ENCODE results near the gene MRPS33.
"Not testable (repeated sequence)": the region's sequence is repeated elsewhere in the genome, so short reads cannot be mapped to it uniquely, and the experiment has no call there.

The MRPS33 gene

GRCh38 chr7:141014524-141015395 is at the start of gene MRPS33:
TSS of gene MRPS33 (minus strand) at chr7:141014952. CDS start at chr7:141010633, 4,319 bp downstream.
- peak; percentile 93 for DNase-seq

GRCh38 chr7:141057788-141058187 is 43.0 kb upstream of the MRPS33 start:
- DNase-seq: no peak

GRCh38 chr7:141055146-141055545 is 40.4 kb upstream of the MRPS33 start:
- DNase-seq: no peak

- no peak for DNase-seq
These were observed 38.9 kb upstream of the MRPS33 start for GRCh38 chr7:141053626-141054025.

- no peak for DNase-seq
These were observed 31.3 kb upstream of the MRPS33 start for GRCh38 chr7:141045842-141046620.

- DNase-seq: no peak
These were observed 30.5 kb upstream of the MRPS33 start for GRCh38 chr7:141045126-141045841.

GRCh38 chr7:141043616-141044015 is 28.9 kb upstream of the MRPS33 start:
- no peak for DNase-seq

GRCh38 chr7:141042222-141043193 is 27.8 kb upstream of the MRPS33 start:
- no peak for DNase-seq

- no peak for DNase-seq
These were observed 24.6 kb upstream of the MRPS33 start for GRCh38 chr7:141039376-141039775.

- DNase-seq: not testable (repeated sequence)
These were observed 23.3 kb upstream of the MRPS33 start for GRCh38 chr7:141038100-141038499.

GRCh38 chr7:141032539-141033323 is 18.0 kb upstream of the MRPS33 start:
- DNase-seq: not testable (repeated sequence)

GRCh38 chr7:141028767-141029166 is 14.0 kb upstream of the MRPS33 start:
- DNase-seq: no peak

- DNase-seq: no peak
These were observed 12.3 kb upstream of the MRPS33 start for GRCh38 chr7:141027043-141027442.

GRCh38 chr7:141024668-141025067 is 9.9 kb upstream of the MRPS33 start:
- no peak for DNase-seq

GRCh38 chr7:141023295-141023694 is 8.5 kb upstream of the MRPS33 start:
- no peak for DNase-seq

- DNase-seq: no peak
These were observed 2.8 kb upstream of the MRPS33 start for GRCh38 chr7:141017555-141017954.

GRCh38 chr7:141016349-141016748 is 1.6 kb upstream of the MRPS33 start:
- DNase-seq: no peak

- DNase-seq: no peak
These were observed 628 bp downstream of the MRPS33 start for GRCh38 chr7:141014125-141014523.

GRCh38 chr7:141013345-141013715 is 1.4 kb downstream of the MRPS33 start:
- no peak for DNase-seq

GRCh38 chr7:141012696-141013344 is 1.9 kb downstream of the MRPS33 start:
- no peak for DNase-seq

All from GDM1 (cell line).